Osteoblast (primary cell): ENCODE data around the gene CFL1. TPM values are rescaled to one million over a fixed set of nuclear protein-coding genes. Genes with fewer than 3 reads are reported as not detected.
"Not testable (repeated sequence)": the region's sequence is repeated elsewhere in the genome, so short reads cannot be mapped to it uniquely, and the experiment has no call there.

Experiments used
- DNase-seq: peaks from one replicate; pipeline ENCODE4 v3.0.0; 2011; ENCODE audit warnings: low spot score, mixed read lengths; ENCODE audit not compliant: insufficient read length; ENCODE audit errors: missing footprints
- H2AFZ ChIP-seq: 2 replicates; pipeline ENCODE4 v1.6.0; 2011; ENCODE audit warnings: mild to moderate bottlenecking, low read length
- H3K27ac ChIP-seq: 2 replicates; pipeline ENCODE4 v1.5.1; 2011; ENCODE audit warnings: mild to moderate bottlenecking, low read depth, low read length, moderate library complexity
- H3K27me3 ChIP-seq: 2 replicates; pipeline ENCODE4 v1.6.0; 2012; ENCODE audit warnings: mild to moderate bottlenecking, control low read depth, inconsistent platforms, low read length, moderate library complexity; ENCODE audit not compliant: insufficient read depth
- H3K36me3 ChIP-seq: 2 replicates; pipeline ENCODE4 v1.5.1; 2011; ENCODE audit warnings: mild to moderate bottlenecking, low read length, control low read depth, moderate library complexity; ENCODE audit not compliant: insufficient read depth
- H3K4me1 ChIP-seq: 2 replicates; pipeline ENCODE4 v1.5.1; 2011; ENCODE audit warnings: mild to moderate bottlenecking, low read length, control low read depth, moderate library complexity; ENCODE audit not compliant: insufficient read depth
- H3K4me2 ChIP-seq: 2 replicates; pipeline ENCODE4 v1.6.0; 2011; ENCODE audit warnings: mild to moderate bottlenecking, low read length; ENCODE audit not compliant: insufficient read depth
- H3K4me3 ChIP-seq: fragments of 200-600 bp; sonication (generic); 3 replicates; pipeline ENCODE4 v1.5.1; 2012; ENCODE audit warnings: mild to moderate bottlenecking, low read length, inconsistent platforms; ENCODE audit not compliant: insufficient read depth
- H3K79me2 ChIP-seq: 2 replicates; pipeline ENCODE4 v1.6.0; 2012; ENCODE audit warnings: mild to moderate bottlenecking, low read length, control low read depth, inconsistent platforms; ENCODE audit not compliant: insufficient read depth
- H3K9me3 ChIP-seq: 2 replicates; pipeline ENCODE4 v1.5.1; 2011; ENCODE audit warnings: low read depth, low read length, control low read depth
- H4K20me1 ChIP-seq: 2 replicates; pipeline ENCODE4 v1.6.0; 2012; ENCODE audit warnings: mild to moderate bottlenecking, low read length, control low read depth; ENCODE audit not compliant: insufficient read depth
- total RNA-seq: library from RNA; depleted of rRNA; stranded (reverse); fragments of >200 nt; gene quantifications from 2 replicates; pipeline ENCODE4 v1.2.3, GENCODE V29; 2012
- TF ChIP-seq, protein P1 (sequence below): IDR thresholded peaks from 2 replicates; pipeline ENCODE4 v1.5.1; 2011; ENCODE audit warnings: mild to moderate bottlenecking, low read depth, low read length, moderate library complexity; ENCODE audit errors: extremely low read depth

CFL1 gene
- total RNA-seq, 1 donor: 704 TPM

DNA sequence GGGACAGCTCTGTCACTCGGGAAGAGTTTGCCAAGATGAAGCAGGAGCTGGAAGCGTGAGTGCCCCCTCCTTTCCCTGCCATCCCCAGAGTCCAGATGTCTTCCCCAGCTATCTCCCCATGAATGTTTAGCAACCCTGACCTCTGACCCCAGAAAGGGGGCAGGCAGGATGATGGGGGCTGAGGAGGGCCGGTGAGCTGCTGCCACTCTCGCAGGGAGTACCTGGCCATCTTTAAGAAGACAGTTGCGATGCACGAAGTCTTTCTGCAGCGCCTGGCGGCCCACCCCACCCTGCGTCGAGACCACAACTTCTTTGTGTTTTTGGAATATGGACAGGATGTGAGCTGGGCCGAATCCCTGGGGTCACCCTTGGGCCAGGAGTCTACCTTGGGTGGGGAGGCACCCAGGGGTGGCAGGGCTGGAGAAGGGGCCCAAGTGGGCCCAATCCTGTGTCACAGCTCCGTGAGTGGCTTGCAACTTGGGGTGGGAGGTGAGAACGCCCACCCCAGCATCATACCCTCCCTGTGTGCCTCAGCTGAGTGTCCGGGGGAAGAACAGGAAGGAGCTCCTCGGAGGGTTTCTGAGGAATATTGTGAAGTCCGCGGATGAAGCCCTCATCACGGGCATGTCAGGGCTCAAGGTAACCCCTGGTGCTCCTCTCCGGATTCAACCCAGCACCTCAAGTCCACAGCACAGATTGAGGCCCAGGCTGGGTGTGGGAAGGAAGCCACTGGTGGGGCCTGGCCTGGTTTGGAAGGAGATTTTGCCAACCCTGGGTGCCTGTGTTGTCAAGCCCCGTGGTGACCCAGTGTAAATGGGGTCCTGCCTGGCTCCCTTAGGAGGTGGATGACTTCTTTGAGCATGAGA lies 7.5 kb downstream of the CFL1 start:
- Histone ChIP-seq H3K4me1 (peaks cover under 1% of the 10 kb centered on the region), H3K4me2 (no peak overlapping the region), H3K36me3 (peaks cover 44% of the 10 kb centered on the region), H2AFZ (no peak overlapping the region), H3K4me3 (no peak overlapping the region), H3K79me2 (peaks cover 26% of the 10 kb centered on the region), H3K27ac (no peak overlapping the region), H3K9me3 (no peaks in the 10 kb centered on the region), H3K27me3 (no peaks in the 10 kb centered on the region), H4K20me1 (peaks cover 31% of the 10 kb centered on the region)
- TF ChIP-seq, protein P1, sequence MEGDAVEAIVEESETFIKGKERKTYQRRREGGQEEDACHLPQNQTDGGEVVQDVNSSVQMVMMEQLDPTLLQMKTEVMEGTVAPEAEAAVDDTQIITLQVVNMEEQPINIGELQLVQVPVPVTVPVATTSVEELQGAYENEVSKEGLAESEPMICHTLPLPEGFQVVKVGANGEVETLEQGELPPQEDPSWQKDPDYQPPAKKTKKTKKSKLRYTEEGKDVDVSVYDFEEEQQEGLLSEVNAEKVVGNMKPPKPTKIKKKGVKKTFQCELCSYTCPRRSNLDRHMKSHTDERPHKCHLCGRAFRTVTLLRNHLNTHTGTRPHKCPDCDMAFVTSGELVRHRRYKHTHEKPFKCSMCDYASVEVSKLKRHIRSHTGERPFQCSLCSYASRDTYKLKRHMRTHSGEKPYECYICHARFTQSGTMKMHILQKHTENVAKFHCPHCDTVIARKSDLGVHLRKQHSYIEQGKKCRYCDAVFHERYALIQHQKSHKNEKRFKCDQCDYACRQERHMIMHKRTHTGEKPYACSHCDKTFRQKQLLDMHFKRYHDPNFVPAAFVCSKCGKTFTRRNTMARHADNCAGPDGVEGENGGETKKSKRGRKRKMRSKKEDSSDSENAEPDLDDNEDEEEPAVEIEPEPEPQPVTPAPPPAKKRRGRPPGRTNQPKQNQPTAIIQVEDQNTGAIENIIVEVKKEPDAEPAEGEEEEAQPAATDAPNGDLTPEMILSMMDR: no peak
- peak; percentile 78 for DNase-seq

DNA sequence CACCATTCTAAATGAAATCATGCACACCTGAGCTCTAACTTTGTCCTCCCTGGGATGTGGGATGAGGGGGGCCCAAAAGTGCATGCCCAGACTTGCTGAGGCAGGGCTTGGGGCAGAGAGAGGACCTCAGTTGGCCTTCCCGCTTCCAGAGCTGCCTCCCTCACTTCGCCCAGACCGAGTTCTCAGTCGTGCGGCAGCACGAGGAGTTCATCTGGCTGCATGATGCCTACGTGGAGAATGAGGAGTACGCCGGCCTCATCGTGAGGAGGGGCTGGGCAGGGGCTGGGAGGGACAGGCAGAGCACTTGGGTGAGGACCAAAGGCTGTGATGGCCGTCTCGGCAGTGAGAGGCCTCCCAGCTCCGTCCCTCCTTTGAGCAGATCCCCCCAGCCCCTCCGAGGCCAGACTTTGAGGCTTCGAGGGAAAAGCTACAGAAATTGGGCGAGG lies 8.2 kb downstream of the CFL1 start:
- H3K9me3 ChIP-seq: no peaks in the 10 kb centered on the region
- no peak overlapping the region for H3K4me2 ChIP-seq
- H3K36me3 ChIP-seq: peaks cover 38% of the 10 kb centered on the region
- TF ChIP-seq, protein P1: no peak
- peak; percentile 83 for DNase-seq
- peaks cover 20% of the 10 kb centered on the region for H3K79me2 ChIP-seq
- H3K4me1 ChIP-seq: no peaks in the 10 kb centered on the region
- no peak overlapping the region for H3K27ac ChIP-seq
- no peak overlapping the region for H3K4me3 ChIP-seq
- peaks cover 24% of the 10 kb centered on the region for H4K20me1 ChIP-seq
- no peak overlapping the region for H2AFZ ChIP-seq
- H3K27me3 ChIP-seq: no peaks in the 10 kb centered on the region

- no peak overlapping the region for H3K27ac ChIP-seq
- H3K79me2 ChIP-seq: peaks cover 15% of the 10 kb centered on the region
- H4K20me1 ChIP-seq: peaks cover 20% of the 10 kb centered on the region
- no peaks in the 10 kb centered on the region for H3K27me3 ChIP-seq
- H3K36me3 ChIP-seq: peaks cover 33% of the 10 kb centered on the region
- no peaks in the 10 kb centered on the region for H3K9me3 ChIP-seq
- no peak overlapping the region for H3K4me3 ChIP-seq
- DNase-seq: peak; percentile 79
- TF ChIP-seq, protein P1: no peak
- H2AFZ ChIP-seq: no peak overlapping the region
- H3K4me1 ChIP-seq: no peaks in the 10 kb centered on the region
- no peak overlapping the region for H3K4me2 ChIP-seq
Observed at GRCh38 chr11:65849366-65849765, 8.6 kb downstream of the CFL1 start.

DNA sequence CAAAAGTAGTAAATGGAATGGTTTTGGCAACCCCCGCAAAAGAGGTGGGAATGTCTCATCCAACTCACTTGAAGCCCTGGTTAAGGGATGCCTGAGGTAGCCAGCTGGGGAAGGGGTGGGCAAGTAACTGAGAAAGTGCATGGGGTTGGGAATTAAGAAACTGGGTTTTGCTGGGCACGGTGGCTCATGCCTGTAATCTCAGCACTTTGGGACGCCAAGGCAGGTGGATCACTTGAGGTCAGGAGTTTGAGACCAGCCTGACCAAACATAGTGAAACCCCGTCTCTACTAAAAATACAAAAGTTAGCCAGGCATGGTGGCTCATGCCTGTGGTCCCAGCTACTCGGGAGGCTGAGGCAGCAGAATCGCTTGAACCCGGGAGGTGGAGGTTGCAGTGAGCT lies 9.3 kb downstream of the CFL1 start:
- not testable (repeated sequence) for H3K79me2 ChIP-seq, H3K4me1 ChIP-seq, H3K27ac ChIP-seq, H2AFZ ChIP-seq, H3K4me3 ChIP-seq, H3K9me3 ChIP-seq, H3K27me3 ChIP-seq, H3K4me2 ChIP-seq, DNase-seq
- H3K36me3 ChIP-seq: peaks cover 27% of the 10 kb centered on the region
- H4K20me1 ChIP-seq: peaks cover 13% of the 10 kb centered on the region
